Lung (tissue), 12 donors: ENCODE measurements around the gene LHX2. TPM values are rescaled to one million over a fixed set of nuclear protein-coding genes. Genes with fewer than 3 reads are reported as not detected.

Experiments used
- ATAC-seq: fragments of 200-7000 bp; cut with Tn5 transposase; one replicate; pipeline ENCODE4 v1.9.1; 2020; ENCODE audit warnings: moderate number of reproducible peaks; ENCODE audit not compliant: insufficient read depth, low FRiP score
- DNase-seq, 3 donors: peaks; one replicate each; pipeline ENCODE4 v3.0.0-alpha.2; 2013 to 2017
- H3K27ac ChIP-seq, 2 donors: one replicate each; pipeline ENCODE4 v1.5.1; 2013; ENCODE audit warnings: mild to moderate bottlenecking in 2 of 2, moderate library complexity in 2 of 2, control low read depth in 1 of 2, inconsistent platforms in 1 of 2, low read depth in 1 of 2, low read length in 1 of 2
- H3K27me3 ChIP-seq, 3 donors: one replicate each; pipeline ENCODE4 v1.5.1; 2013; ENCODE audit warnings: low read length in 2 of 3; ENCODE audit not compliant: control insufficient read depth in 3 of 3, insufficient read depth in 3 of 3
- H3K36me3 ChIP-seq, 4 donors: one replicate each; pipeline ENCODE4 v1.5.1; 2013; ENCODE audit warnings: low read length in 4 of 4, mild to moderate bottlenecking in 1 of 4, moderate library complexity in 1 of 4; ENCODE audit not compliant: control insufficient read depth in 4 of 4, insufficient read depth in 4 of 4
- H3K4me1 ChIP-seq, 5 donors: one replicate each; pipeline ENCODE4 v1.5.1; 2013; ENCODE audit warnings: low read length in 5 of 5, mild to moderate bottlenecking in 2 of 5, moderate library complexity in 1 of 5; ENCODE audit not compliant: control insufficient read depth in 5 of 5, insufficient read depth in 5 of 5
- H3K4me3 ChIP-seq: one replicate; pipeline ENCODE4 v1.5.1; 2013; ENCODE audit warnings: mild to moderate bottlenecking, control low read depth, moderate library complexity
- H3K9ac ChIP-seq, 2 donors: one replicate each; pipeline ENCODE4 v1.5.1; 2013; ENCODE audit warnings: low read length in 2 of 2, control low read depth in 1 of 2; ENCODE audit not compliant: insufficient read depth in 1 of 2
- H3K9me3 ChIP-seq, 4 donors: one replicate each; pipeline ENCODE4 v1.5.1; 2013; ENCODE audit warnings: low read length in 3 of 4, mild to moderate bottlenecking in 1 of 4, moderate library complexity in 1 of 4; ENCODE audit not compliant: control insufficient read depth in 4 of 4, insufficient read depth in 3 of 4
- CTCF ChIP-seq: IDR thresholded peaks from 2 replicates; pipeline ENCODE4 v1.5.1; 2012; ENCODE audit warnings: mild to moderate bottlenecking; ENCODE audit errors: control extremely low read depth, extremely low read depth
- WGBS, 2 donors: extraction: QIAGEN DNeasy Blood & Tissue Kit; methylation state at CpG; one replicate each; pipeline ENCODE4 v1.1.7; 2013; 5-methylcytosine and 5-hydroxymethylcytosine counted together
- polyA plus RNA-seq, 2 donors: library from polyadenylated mRNA; stranded (reverse); fragments of 200-250 nt; gene quantifications; one replicate each; pipeline ENCODE4 v1.2.1, GENCODE V29; 2013
- total RNA-seq, 2 donors: library from RNA; depleted of rRNA in 1 of 2; stranded (reverse); fragments of >200 nt in 1 of 2; gene quantifications; one replicate each; pipeline ENCODE4 v1.2.1, GENCODE V29; 2014 to 2021
- donor health status: control.
- donor health status: control.
- donor health status: Bipolar disorder and iron deficiency.
- donor health status: healthy.
- donor health status: DM: yes; HTN: yes; CAD: no.

The LHX2 gene
- total and polyA plus RNA-seq, 4 donors = 0.07 to 0.31 TPM; not detected in 2

DNA sequence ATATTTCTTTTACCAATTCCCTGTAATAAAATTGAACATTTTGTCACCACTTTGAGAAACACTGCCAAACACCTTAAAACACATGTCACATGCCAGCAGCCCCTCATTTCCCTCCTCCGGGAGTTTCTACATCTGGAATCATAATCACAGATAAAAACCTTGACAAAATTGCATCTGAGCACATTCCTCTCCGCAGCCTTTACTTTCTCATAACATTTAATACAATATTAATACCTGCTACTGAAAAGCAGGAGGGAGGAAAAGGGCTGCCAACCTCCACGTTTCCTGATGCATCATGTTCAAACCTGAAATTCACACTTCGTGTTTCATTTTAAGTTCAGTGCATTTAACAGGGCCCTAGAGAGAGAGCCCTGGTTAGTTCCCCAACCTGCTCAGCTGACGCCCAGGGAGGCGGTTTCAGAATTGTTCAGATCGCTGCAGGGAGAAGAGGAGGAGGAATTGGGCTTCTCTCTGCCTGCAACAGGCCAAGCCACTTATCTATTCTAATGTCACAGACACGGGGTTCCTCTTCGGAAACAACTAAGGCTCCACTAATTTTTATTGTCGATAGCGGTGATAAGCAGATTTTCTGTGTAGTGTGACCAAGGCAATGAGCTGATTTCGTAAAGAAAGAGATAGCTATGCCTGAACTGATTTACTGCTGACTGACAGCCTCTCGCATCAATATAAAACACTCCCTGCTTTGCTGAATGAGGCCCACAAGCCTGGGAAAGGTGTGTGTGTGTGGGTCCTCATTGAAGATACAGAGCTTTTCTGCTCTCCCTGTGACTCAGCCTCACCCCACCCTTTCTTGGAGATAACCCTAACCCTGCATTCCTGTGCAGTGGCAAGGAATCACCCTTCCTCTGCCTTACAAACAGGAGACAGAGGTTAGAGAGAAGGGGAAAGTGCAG is 4.9 kb upstream of the LHX2 start:
- no peak for TF ChIP-seq CTCF
- Histone ChIP-seq H3K36me3 (no peaks in the 10 kb centered on the region), H3K27me3 (peaks cover 10 to 97% (median 90%) of the 10 kb centered on the region in 3 donors), H3K9me3 (peaks cover 0 to 11% (median 0%) of the 10 kb centered on the region in 4 donors), H3K4me1 (peaks cover 0 to 17% (median 9%) of the 10 kb centered on the region in 5 donors), H3K9ac (no peak overlapping the region), H3K4me3 (no peak overlapping the region), H3K27ac (no peak overlapping the region)
- WGBS, 2 donors = 4 to 8% methylated on average over 13 of the region's 13 CpGs
- no peak for DNase-seq
- no peak for ATAC-seq

GRCh38 chr9:124007565-124008302 is 3.8 kb upstream of the LHX2 start:
- ATAC-seq (no peak), DNase-seq (no peak)
- no peak overlapping the region for H3K27ac ChIP-seq
- TF ChIP-seq CTCF = no peak
- H3K9ac ChIP-seq = no peak overlapping the region
- no peak overlapping the region for H3K4me3 ChIP-seq
- 5 to 7% methylated on average over 25 of the region's 25 CpGs for WGBS, 2 donors
- H3K36me3 ChIP-seq = no peaks in the 10 kb centered on the region
- peaks cover 0 to 11% (median 0%) of the 10 kb centered on the region in 4 donors for H3K9me3 ChIP-seq
- H3K4me1 ChIP-seq = peaks cover 0 to 25% (median 9%) of the 10 kb centered on the region in 5 donors
- H3K27me3 ChIP-seq = peaks cover 17 to 89% (median 84%) of the 10 kb centered on the region in 3 donors

- Histone ChIP-seq H3K27ac (no peak overlapping the region), H3K27me3 (peaks cover 22 to 89% (median 84%) of the 10 kb centered on the region in 3 donors), H3K4me1 (peaks cover 0 to 26% (median 9%) of the 10 kb centered on the region in 5 donors), H3K4me3 (no peak overlapping the region), H3K9ac (no peak overlapping the region), H3K36me3 (no peaks in the 10 kb centered on the region), H3K9me3 (peaks cover 0 to 14% (median 0%) of the 10 kb centered on the region in 4 donors)
- ATAC-seq (no peak), DNase-seq (no peak)
- no peak for TF ChIP-seq CTCF
- WGBS, 2 donors = 1 to 2% methylated on average over 34 to 38 of the region's 38 CpGs
Measured at GRCh38 chr9:124008303-124008693, 3.3 kb upstream of the LHX2 start.
